HG03139 (cell line): ENCODE results near the gene SLC35E2B.
"Not testable (repeated sequence)": the region's sequence is repeated elsewhere in the genome, so short reads cannot be mapped to it uniquely, and the experiment has no call there.

Experiments used
- ATAC-seq: cut with Tn5 transposase; IDR thresholded peaks from one replicate; pipeline ENCODE4 v1.9.1; 2021; ENCODE audit not compliant: unreplicated experiment

Gene SLC35E2B

DNA sequence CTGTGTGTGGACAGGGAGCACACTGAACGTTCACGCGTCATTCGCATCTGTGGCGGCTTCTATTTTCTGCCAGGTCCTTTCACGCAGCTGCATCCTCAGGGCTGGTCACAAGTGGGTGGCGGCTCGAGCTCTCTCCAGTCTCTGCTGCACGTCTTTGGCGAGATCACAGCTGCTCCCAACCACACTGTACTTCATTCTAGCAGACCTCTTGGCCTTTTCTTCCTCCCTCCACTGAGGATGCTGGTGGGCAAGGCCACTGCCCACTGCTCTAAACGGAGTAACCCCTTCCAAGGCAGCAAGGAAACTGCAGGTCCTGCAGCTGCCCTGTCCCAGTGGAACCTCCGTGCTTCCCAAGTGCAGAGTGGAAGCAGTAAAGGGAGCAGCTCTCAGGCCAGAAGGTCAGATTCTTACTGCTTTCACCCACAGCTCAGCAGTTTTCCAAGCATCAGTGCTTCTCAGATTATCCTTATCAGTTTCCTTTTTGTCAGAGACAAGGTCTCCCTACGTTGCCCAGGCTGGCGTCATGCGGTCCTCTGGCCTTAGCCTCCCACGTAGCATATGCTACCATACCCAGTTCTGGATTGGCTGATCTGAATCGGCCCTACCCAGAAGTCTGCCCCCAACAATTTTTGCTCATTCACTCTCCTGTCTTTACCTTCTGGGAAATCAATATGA, 44.9 kb downstream of the SLC35E2B start:
- not testable (repeated sequence) for ATAC-seq

DNA sequence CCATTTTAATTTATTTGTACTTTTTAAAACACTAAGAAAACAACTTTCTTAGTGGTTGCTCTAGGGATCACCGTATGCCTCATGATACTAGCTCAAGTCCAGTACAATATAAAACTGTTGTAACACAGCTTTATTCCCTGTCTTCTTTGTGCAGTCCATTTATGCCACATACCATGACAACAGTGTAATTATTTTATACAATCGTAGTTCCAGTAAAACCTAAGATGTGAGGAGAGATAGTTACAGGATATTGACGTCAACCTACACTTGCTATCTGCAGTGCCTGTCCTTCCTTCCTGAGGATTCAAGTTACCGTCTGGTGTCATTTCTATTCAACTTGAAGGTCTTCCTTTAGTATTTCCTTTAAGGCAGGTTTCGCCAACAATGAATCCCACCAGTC, 46.3 kb downstream of the SLC35E2B start:
- ATAC-seq: not testable (repeated sequence)

DNA sequence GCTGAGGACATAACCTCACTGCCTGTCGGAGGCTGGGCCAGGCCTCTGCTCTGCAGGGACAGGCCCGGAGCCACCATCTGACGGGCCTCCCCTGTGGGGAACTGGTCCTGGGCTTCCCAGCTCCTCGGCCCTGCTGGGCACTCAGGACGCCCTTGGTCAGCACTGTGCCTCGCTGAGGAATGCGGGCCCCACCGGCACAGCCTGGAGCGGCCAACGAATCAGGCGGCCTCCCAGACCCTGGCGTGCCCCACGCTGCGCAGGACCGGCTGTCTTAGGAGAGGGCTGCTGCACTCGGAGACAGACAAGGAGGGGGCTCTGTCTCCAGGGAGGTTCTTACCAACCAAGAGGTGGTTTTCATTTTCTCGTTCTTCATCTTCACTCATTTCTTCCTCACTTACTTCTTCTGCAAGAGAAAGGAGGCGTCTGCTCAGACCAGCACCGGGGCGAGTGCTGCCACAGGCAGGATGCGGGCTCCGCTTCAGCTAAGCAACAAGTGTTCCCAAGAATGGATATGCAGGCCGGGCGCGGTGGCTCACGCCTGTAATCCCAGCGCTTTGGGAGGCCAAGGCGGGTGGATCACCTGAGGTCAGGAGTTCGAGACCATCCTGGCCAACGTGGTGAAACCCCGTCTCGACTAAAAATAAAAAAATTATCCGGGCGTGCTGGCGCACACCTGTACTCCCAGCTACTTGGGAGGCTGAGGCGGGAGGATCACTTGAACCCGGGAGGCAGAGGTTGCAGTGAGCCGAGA, 51.7 kb downstream of the SLC35E2B start:
- ATAC-seq: not testable (repeated sequence)

DNA sequence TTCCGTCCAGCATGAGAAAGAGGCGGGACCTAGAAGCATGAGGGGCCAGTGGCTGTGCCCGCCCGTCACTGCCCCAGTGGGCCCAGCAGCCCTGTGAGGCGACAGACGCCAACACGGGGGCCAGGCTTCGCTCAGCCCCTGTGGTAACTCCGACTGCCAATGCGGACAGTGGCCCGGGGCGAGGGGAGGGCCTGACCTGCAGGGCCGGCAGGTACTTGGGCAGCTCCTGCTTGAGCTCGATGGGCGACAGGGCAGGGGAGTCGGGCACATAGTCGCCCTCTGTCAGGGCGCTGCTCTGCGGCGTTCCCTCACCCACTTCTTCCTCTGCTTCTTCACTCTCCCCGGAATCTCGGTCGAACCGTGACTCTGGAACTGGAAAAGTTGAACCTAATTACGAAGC, 52.5 kb downstream of the SLC35E2B start:
- not testable (repeated sequence) for ATAC-seq

DNA sequence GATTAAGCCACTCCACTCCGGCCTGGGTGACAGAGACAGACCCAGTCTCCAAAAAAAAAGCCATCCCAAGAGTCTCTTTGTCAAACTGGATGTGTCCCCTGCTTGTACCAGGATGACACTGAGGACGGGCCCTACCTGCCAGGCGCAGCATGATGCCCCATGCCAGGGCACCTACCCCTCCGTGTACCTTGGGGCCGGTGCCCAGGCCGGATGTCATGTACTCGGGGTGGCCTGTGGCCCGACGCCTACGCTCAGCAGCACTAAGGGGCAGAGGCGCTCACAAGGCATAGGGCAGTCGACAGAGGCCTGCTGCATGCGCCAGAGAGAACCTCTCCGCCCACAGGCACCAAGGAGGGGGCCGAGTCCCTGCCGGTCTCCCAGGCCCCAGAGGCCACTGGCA, 53.2 kb downstream of the SLC35E2B start:
- ATAC-seq: not testable (repeated sequence)

DNA sequence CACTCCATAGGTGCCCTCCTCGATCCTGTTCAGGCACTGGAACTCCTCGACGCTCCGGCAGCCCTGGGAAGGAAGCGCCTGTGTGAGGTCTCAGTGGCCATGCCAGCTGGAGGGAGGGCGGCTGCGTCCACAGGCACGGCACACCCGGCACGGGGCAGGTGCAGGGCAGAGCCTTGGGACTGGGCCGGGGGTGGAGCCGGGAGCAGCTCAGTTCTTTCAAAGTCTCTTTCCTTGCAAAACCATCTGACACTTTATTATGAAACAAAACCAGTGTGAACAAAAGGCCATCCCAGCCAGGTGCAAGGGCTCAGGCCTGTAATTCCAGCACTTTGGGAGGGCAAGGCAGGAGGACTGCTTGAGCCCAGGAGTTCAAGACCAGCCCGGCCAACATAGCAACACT, 54.1 kb downstream of the SLC35E2B start:
- not testable (repeated sequence) for ATAC-seq

DNA sequence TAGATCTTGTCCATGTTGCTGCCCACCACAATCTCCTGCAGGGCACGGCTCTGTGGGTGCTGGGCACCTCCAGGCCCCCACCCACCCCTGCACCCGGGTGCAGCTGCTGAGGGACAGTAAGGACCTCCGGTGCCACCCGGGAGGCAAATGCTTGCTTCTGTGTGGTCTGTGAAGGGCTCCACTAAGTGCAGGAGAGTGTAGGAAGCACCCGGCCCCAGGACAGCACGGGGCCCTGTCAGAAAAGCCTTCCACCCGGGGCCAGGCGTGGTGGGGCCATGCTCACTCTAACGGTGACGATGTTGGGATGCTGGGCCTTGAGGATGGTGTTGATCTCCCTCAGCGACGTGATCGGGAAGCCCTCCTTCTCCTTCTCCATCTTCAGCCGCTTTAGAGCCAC, 55.1 kb downstream of the SLC35E2B start:
- not testable (repeated sequence) for ATAC-seq

DNA sequence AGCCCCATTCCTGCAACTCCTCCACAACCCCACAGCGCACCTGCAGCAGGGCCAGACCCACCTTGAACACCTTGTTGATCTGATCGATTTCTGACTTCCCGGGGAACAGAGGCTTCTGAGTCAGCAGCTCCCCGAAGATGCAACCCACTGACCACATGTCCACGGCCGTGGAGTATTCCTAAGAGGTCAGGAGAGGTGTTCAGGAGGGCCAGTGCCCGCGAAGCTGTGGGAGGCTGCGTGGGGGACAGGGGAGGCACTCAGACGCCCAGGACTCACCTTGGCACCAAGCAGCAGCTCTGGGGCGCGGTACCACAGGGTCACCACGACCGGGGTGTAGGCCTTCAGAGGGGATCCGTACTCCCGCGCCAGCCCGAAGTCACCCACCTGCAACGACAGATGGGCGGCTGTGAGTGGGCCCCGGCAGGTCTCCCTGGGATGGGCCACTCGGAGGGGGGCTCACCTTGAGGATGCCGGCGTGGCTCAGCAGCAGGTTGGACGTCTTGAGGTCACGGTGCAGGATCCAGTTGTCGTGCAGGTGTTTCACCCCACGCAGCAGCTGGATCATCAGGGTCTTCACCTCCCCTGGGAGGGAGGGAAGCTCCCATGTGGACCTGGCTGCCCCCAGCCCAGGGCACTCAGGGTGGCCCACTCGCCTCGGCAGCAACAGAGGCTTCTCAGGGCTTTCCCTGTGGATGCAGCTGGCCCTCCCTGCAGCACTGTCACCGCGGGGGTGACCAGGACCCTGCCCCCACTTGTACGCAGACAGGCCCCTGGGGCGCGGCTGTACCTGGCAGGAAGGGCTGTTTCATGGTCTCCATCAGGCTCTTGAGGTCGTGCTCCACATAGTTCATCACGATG, 55.7 kb downstream of the SLC35E2B start:
- ATAC-seq: not testable (repeated sequence)

DNA sequence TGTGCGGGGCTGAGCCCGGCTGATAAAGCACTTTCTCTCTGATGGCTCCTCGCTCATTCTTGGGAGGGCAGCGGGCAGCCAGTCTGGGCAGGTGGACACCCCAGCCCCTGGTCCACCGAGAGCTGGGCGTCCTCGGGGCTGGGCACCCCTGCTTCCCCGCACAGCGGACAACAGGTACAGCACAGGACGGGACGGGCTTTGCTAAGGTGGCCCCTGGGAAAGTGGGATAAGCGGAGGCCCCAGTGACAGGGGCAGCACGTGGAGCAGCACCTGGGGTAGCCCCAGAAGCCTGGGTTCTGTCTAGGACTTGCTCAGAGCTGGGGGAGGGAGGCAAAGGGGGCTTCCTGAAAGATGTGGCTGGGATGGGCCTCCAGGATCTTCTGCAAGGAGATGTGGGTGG, 58.0 kb downstream of the SLC35E2B start:
- ATAC-seq: not testable (repeated sequence)

DNA sequence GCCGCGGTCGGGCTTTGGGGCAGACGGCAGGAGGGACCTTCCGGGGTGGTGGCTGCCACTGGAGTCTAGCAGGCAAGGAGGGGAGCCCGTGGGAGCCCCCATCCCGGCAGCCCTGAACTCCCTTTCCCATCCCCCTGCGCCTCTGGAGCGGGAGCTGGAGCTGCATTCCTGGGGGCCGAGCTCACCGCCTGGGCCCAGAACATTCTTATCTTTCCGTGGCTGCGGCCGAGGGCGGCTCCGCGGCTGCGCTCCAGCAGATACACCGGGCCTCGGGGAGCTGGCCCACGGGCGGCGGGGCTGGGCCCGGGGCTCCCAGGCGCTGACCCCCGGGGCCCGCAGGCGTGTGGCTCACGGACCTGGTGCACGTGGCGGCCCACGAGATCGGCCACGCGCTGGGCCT, 59.2 kb downstream of the SLC35E2B start:
- not testable (repeated sequence) for ATAC-seq

DNA sequence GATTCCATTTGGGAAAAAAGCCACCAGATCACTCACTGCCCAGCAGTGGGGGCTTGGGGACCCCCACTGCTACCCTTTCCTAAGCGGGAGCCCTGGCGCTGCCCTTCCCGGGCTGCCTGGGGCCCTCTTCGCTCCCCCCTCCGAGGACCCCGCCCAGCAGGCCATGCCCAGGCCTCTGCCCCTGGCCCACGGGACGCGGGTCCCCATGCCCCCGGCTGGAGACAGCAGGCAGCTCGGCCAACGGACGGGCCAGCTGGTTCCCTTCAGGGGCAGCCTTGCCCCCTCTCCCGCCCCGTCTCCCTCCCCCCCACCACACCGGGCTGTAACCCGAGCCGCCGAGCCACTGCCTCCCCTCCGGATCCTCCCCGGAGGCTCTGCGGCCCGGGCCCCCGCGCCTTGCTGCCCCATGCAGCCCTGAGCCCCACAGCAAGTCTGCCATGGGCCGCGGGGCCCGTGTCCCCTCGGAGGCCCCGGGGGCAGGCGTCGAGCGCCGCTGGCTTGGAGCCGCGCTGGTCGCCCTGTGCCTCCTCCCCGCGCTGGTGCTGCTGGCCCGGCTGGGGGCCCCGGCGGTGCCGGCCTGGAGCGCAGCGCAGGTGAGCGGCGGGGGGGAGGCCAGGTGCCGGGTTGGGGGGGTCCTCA, 60.7 kb downstream of the SLC35E2B start, which contains the start of gene MMP23B:
TSS of gene MMP23B (plus strand) at position 392 of the 639 bp plus-strand sequence. CDS start at position 438, 46 bp downstream.
- no peak for ATAC-seq

DNA sequence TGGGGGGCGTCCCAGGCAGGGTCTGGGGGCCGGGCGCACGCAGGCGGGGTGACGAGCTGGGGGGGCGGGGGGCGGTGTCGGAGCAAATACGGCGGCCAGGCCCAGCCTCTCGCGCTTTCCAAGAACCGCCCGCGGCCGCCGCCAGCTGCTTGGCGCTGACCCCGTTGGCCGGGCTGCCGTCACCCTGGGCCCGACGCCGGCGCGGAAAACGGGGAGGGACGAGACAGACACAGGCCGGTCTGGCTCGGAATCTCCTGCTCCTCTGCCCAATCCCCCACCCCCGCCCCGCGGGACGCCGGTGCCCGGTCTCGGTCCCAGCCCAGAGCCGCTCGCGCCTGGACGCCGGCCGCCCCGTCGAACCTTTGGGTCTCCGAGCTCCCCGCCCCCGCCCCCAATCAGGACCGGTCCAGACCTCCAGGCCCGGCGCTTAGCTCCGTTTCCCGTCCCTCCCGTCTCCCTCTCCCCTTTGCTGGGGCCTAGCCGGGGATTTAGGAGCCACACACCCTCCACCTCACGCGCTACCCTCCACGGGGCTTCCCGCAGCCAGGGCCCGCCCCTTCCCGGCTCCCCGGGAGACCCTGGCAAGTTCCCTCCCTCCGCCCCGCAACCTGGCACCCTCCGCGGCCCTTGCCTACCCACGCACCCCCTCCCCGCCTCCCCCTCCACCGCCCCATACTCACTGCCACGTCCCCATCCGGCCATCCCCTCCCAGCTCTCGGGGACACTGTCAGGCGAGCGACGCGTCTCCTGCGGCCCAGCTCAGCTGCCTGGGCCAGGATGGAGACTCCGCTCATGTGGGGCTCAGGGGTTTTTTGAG, 61.4 kb downstream of the SLC35E2B start:
- no peak for ATAC-seq

DNA sequence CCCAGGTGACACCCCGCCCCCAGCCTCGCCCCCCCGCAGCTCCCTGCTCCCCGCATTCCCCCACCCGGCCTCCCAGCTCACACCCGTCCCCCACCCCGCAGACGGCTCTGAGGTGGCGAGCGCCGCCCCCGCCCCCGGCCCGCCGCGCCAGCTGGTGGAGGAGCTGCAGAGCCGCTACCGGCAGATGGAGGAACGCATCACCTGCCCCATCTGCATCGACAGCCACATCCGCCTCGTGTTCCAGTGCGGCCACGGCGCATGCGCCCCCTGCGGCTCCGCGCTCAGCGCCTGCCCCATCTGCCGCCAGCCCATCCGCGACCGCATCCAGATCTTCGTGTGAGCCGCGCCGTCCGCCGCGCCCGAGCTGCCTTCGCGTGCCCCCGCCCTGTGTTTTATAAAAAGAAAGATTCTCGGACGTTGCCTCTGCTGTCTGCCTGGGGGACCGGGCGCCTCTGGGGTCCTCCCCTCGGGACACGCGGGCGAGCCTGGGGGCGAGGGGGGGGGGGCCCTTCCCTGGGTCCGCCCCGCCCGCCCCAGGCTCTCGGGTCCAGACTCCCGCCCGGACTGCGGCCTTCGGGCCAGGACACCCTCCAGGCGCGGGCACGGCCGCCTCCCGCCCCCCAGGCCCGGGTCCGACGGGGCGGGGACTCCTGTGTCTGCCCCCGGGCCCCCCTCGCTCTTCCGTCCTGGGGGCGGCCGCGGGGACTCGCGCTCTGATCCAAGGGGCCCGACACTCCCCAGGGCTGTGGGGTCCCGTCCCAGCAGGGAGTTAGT, 62.2 kb downstream of the SLC35E2B start:
- ATAC-seq: peak; percentile 52

DNA sequence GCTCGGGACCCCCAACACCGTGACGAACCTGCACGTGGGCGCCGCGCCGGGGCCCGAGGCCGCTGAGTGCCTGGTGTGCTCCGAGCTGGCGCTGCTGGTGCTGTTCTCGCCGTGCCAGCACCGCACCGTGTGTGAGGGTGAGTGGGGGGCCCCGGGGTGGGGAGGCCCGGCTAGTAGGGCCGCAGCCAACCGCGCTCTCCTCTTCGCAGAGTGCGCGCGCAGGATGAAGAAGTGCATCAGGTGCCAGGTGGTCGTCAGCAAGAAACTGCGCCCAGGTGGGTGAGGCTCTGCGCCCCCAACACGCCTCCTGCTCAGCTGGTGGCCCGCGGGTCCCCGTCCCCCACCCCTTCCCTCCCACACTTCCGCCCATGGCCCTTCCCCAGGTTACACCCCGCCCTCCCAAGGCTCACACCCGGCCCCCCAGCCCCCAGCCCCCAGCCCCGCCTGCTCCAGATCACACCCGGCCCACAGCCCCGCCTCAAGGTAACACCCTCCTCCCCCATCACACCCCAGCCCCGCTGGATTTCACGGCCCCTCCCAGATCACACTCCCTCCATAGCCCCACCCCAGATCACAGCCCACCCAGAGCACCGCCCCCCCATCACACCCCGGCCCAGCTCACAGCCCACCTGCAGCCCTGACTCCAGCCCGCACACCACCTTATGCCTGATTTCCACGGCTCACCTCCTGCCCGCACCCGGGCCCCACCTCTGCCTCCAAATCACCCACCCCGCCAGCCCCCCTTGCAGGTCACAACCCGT, 63.0 kb downstream of the SLC35E2B start:
- ATAC-seq: no peak

DNA sequence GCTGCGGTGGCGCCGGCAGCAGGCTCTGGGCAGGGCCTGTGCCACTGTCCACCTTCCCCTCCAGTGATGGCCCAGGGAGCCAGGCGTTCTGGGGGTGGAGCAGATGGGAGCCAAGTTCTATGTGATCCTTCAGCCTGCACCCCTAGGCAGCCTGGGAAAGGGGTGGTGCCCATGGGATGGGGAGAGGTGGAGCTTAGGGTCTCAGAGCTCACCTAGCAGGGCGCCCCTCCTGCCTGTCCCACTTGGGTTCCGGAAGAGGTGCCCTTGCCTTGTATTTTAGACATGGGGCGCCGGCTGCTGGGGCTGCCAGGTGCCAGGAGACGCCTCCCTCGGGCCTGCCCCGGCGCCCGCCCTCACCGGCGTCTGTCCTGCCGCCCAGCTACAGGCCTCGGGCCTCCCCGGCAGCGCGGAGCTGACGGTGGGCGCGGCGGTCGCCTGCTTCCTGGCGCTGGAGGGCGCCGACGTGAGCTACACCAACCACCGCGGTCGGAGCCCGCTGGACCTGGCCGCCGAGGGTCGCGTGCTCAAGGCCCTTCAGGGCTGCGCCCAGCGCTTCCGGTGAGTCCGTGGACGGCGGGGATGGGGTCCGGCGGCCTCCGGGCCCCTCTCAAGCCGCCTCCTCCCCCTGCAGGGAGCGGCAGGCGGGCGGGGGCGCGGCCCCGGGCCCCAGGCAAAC, 63.7 kb downstream of the SLC35E2B start:
- ATAC-seq: no peak

DNA sequence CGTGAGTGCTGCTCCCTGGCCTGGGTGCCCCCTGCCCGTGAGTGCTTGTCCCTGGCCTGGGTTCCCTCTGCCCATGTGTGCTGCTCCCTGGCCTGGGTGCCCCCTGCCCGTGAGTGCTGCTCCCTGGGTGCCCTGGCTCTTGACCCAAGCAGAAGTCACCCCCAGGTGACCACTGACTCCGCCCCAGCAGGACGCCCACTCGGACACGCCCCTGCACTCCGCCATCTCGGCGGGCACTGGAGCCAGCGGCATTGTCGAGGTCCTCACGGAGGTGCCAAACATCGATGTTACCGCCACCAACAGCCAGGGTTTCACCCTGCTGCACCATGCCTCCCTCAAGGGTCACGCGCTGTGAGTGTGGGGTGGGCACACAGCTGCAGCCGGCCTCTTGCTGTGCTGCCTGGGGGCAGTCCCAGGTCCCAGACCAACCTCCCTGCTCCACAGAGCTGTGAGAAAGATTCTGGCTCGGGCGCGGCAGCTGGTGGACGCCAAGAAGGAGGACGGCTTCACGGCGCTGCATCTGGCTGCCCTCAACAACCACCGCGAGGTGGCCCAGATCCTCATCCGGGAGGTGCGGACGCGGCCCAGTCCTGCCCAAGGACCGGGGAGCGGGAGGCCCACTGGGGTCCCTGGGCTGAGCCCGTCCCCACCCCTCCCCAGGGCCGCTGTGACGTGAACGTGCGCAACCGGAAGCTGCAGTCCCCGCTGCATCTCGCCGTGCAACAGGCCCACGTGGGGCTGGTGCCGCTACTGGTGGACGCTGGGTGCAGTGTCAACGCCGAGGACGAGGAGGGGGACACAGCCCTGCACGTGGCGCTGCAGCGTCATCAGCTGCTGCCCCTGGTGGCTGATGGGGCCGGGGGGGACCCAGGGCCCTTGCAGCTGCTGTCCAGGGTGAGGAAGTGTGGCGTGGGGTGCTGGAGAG, 64.5 kb downstream of the SLC35E2B start:
- ATAC-seq: no peak

DNA sequence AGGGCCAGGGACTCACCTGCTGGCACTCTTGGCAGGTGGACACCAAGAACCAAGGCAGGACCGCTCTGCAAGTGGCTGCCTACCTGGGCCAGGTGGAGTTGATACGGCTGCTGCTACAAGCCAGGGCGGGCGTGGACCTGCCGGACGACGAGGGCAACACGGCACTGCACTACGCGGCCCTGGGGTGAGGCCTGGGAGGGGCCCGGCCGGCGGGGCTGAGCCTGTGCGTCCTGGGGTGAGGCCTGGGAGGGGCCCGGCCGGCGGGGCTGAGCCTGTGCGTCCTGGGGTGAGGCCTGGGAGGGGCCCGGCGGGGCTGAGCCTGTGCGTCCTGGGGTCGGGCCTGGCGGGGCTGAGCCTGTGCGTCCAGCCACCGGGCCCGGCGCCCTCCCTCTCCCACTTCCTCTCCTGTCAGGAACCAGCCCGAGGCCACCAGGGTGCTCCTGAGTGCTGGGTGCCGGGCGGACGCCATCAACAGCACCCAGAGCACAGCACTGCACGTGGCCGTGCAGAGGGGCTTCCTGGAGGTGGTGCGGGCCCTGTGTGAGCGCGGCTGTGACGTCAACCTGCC, 65.2 kb downstream of the SLC35E2B start:
- ATAC-seq: no peak
